ENCODE data around the gene GOLGA5.

DNA sequence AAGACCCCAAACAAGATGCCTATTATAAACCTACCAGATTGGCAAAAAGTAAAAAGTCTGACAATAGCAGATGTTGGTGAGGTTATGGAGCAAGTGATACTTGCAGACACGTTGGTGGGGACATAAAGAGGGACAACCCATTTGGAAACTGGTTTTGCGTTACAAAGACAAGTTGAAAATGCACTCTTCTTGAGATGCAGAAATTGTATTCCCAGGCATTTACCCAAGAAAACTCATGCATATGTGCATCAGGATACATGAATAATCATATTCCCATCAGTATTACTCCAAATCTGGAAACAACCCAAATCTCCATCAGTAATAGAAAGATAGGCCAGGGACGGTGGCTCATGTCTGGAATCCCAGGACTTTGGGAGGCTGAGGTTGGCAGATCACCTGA is 12.8 kb upstream of the GOLGA5 start:
- TF ChIP-seq ZBTB2 (CRISPR knock-in tag; IDR thresholded peaks at IDR 0.05; ENCODE audit: low read depth) (no peak), ZNF30 (CRISPR knock-in tag; IDR thresholded peaks at IDR 0.05) (no peak)

All from HepG2 (cell line).